Measurements from ENCODE around the gene GRIN3B. TPM values are rescaled to one million over a fixed set of nuclear protein-coding genes. Genes with fewer than 3 reads are reported as not detected.

The GRIN3B gene
- total and polyA plus RNA-seq, 9 of the 15 experiments (the other 6 are each of a cell fraction or from before 2014, with no cell fraction given) = 0.06 to 0.95 (median 0.19) TPM; not detected in 6

GRCh38 chr19:992670-993055, 7.6 kb upstream of the GRIN3B start (continued):
- no peak for TF ChIP-seq ARID4B (CRISPR knock-in tag; IDR thresholded peaks at IDR 0.05)
- no peak for TF ChIP-seq AFF4 (CRISPR knock-in tag; IDR thresholded peaks at IDR 0.05)
- no peak for TF ChIP-seq ZNF766 (CRISPR knock-in tag; conservative IDR thresholded peaks at IDR 0.05)
- no peak for TF ChIP-seq ARID1B (IDR thresholded peaks at IDR 0.05)
- TF ChIP-seq E2F6 (IDR thresholded peaks at IDR 0.05; ENCODE audit: borderline replicate concordance in 1 of 2, extremely low read depth in 1 of 2, insufficient read depth in 1 of 2, insufficient read length in 1 of 2, low read depth in 1 of 2, low read length in 1 of 2, poor library complexity in 1 of 2, severe bottlenecking in 1 of 2) = no peak
- no peak for TF ChIP-seq TFE3 (CRISPR knock-in tag; IDR thresholded peaks at IDR 0.05)
- TF ChIP-seq MTA2 (IDR thresholded peaks at IDR 0.05; ENCODE audit: low read depth) = no peak
- TF ChIP-seq SMARCB1 (IDR thresholded peaks at IDR 0.05; ENCODE audit: insufficient read length, low read depth) = no peak
- TF ChIP-seq SOX6 (IDR thresholded peaks at IDR 0.05) = no peak
- TF ChIP-seq NBN (IDR thresholded peaks at IDR 0.05; ENCODE audit: low read depth) = no peak
- no peak for TF ChIP-seq SMARCE1 (IDR thresholded peaks at IDR 0.05)

All from K562 (cell line).